ENCODE results near the gene DONSON.

DONSON gene

DNA sequence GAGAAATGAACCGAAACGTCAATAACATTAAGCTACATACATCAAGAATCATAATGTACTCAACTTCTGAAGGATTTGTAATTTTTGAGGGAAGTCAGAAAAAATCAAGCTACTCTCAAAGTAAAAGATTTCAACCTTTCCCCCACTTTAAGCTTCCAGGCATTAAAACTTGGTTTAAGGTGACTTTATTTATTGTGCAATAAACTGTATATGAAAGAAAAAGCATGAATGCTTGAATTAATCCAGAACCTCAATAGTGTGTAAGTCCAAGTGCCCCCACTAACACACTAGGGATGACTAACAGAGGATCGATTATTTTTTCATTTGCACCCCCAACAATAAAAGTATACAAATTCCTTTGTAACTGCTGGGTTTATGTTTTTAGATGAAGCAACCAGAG lies 57.5 kb downstream of the DONSON start:
- TF ChIP-seq, protein P1, sequence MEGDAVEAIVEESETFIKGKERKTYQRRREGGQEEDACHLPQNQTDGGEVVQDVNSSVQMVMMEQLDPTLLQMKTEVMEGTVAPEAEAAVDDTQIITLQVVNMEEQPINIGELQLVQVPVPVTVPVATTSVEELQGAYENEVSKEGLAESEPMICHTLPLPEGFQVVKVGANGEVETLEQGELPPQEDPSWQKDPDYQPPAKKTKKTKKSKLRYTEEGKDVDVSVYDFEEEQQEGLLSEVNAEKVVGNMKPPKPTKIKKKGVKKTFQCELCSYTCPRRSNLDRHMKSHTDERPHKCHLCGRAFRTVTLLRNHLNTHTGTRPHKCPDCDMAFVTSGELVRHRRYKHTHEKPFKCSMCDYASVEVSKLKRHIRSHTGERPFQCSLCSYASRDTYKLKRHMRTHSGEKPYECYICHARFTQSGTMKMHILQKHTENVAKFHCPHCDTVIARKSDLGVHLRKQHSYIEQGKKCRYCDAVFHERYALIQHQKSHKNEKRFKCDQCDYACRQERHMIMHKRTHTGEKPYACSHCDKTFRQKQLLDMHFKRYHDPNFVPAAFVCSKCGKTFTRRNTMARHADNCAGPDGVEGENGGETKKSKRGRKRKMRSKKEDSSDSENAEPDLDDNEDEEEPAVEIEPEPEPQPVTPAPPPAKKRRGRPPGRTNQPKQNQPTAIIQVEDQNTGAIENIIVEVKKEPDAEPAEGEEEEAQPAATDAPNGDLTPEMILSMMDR (IDR thresholded peaks at IDR 0.05; ENCODE audit: control insufficient read depth, insufficient read depth, low read depth, low read length, missing control alignments), result no peak
- DNase-seq (ENCODE audit: low read depth), result no peak
- H3K4me3 ChIP-seq (ENCODE audit: control insufficient read depth, low read depth, low read length), result no peak overlapping the region

Measured in AG09309 (cell line).